Lung (tissue), 12 donors: ENCODE measurements around the gene AFDN. TPM values are rescaled to one million over a fixed set of nuclear protein-coding genes. Genes with fewer than 3 reads are reported as not detected.

Source experiments
- ATAC-seq: fragments of 200-7000 bp; cut with Tn5 transposase; one replicate; pipeline ENCODE4 v1.9.1; 2020; ENCODE audit warnings: moderate number of reproducible peaks; ENCODE audit not compliant: insufficient read depth, low FRiP score
- DNase-seq, 3 donors: peaks; one replicate each; pipeline ENCODE4 v3.0.0-alpha.2; 2013 to 2017
- H3K27ac ChIP-seq, 2 donors: one replicate each; pipeline ENCODE4 v1.5.1; 2013; ENCODE audit warnings: mild to moderate bottlenecking in 2 of 2, moderate library complexity in 2 of 2, control low read depth in 1 of 2, inconsistent platforms in 1 of 2, low read depth in 1 of 2, low read length in 1 of 2
- H3K27me3 ChIP-seq, 3 donors: one replicate each; pipeline ENCODE4 v1.5.1; 2013; ENCODE audit warnings: low read length in 2 of 3; ENCODE audit not compliant: control insufficient read depth in 3 of 3, insufficient read depth in 3 of 3
- H3K36me3 ChIP-seq, 4 donors: one replicate each; pipeline ENCODE4 v1.5.1; 2013; ENCODE audit warnings: low read length in 4 of 4, mild to moderate bottlenecking in 1 of 4, moderate library complexity in 1 of 4; ENCODE audit not compliant: control insufficient read depth in 4 of 4, insufficient read depth in 4 of 4
- H3K4me1 ChIP-seq, 5 donors: one replicate each; pipeline ENCODE4 v1.5.1; 2013; ENCODE audit warnings: low read length in 5 of 5, mild to moderate bottlenecking in 2 of 5, moderate library complexity in 1 of 5; ENCODE audit not compliant: control insufficient read depth in 5 of 5, insufficient read depth in 5 of 5
- H3K4me3 ChIP-seq: one replicate; pipeline ENCODE4 v1.5.1; 2013; ENCODE audit warnings: mild to moderate bottlenecking, control low read depth, moderate library complexity
- H3K9ac ChIP-seq, 2 donors: one replicate each; pipeline ENCODE4 v1.5.1; 2013; ENCODE audit warnings: low read length in 2 of 2, control low read depth in 1 of 2; ENCODE audit not compliant: insufficient read depth in 1 of 2
- H3K9me3 ChIP-seq, 4 donors: one replicate each; pipeline ENCODE4 v1.5.1; 2013; ENCODE audit warnings: low read length in 3 of 4, mild to moderate bottlenecking in 1 of 4, moderate library complexity in 1 of 4; ENCODE audit not compliant: control insufficient read depth in 4 of 4, insufficient read depth in 3 of 4
- CTCF ChIP-seq: IDR thresholded peaks from 2 replicates; pipeline ENCODE4 v1.5.1; 2012; ENCODE audit warnings: mild to moderate bottlenecking; ENCODE audit errors: control extremely low read depth, extremely low read depth
- WGBS, 2 donors: extraction: QIAGEN DNeasy Blood & Tissue Kit; methylation state at CpG; one replicate each; pipeline ENCODE4 v1.1.7; 2013; 5-methylcytosine and 5-hydroxymethylcytosine counted together
- polyA plus RNA-seq, 2 donors: library from polyadenylated mRNA; stranded (reverse); fragments of 200-250 nt; gene quantifications; one replicate each; pipeline ENCODE4 v1.2.1, GENCODE V29; 2013
- total RNA-seq, 2 donors: library from RNA; depleted of rRNA in 1 of 2; stranded (reverse); fragments of >200 nt in 1 of 2; gene quantifications; one replicate each; pipeline ENCODE4 v1.2.1, GENCODE V29; 2014 to 2021
- donor health status: control.
- donor health status: control.
- donor health status: Bipolar disorder and iron deficiency.
- donor health status: healthy.
- donor health status: DM: yes; HTN: yes; CAD: no.

The AFDN gene
- total and polyA plus RNA-seq, 4 donors = 47.6 to 407 (median 117) TPM

GRCh38 chr6:167993831-167994230, 167.1 kb downstream of the AFDN start:
- peaks cover 0 to 2% (median 0%) of the 10 kb centered on the region in 4 donors for H3K9me3 ChIP-seq
- no peak overlapping the region for H3K4me3 ChIP-seq
- no peak for TF ChIP-seq CTCF
- no peak for ATAC-seq
- peaks cover 0 to 5% (median 0%) of the 10 kb centered on the region in 4 donors for H3K36me3 ChIP-seq
- 83 to 86% methylated on average over 11 of the region's 11 CpGs for WGBS, 2 donors
- H3K9ac ChIP-seq = no peak overlapping the region
- H3K4me1 ChIP-seq = peaks cover 0 to 4% (median 0%) of the 10 kb centered on the region in 5 donors
- H3K27ac ChIP-seq = no peak overlapping the region
- no peak for DNase-seq
- H3K27me3 ChIP-seq = no peaks in the 10 kb centered on the region

GRCh38 chr6:167995302-167995701, 168.6 kb downstream of the AFDN start:
- WGBS, 2 donors = 93 to 94% methylated on average over 12 of the region's 12 CpGs
- no peak overlapping the region for H3K27ac ChIP-seq
- no peak overlapping the region for H3K4me3 ChIP-seq
- H3K9ac ChIP-seq = no peak overlapping the region
- peaks cover 0 to 2% (median 0%) of the 10 kb centered on the region in 4 donors for H3K9me3 ChIP-seq
- DNase-seq (no peak), ATAC-seq (no peak)
- peaks cover 0 to 5% (median 0%) of the 10 kb centered on the region in 4 donors for H3K36me3 ChIP-seq
- peaks cover 0 to 4% (median 0%) of the 10 kb centered on the region in 5 donors for H3K4me1 ChIP-seq
- H3K27me3 ChIP-seq = no peaks in the 10 kb centered on the region
- TF ChIP-seq CTCF = no peak

- Histone ChIP-seq H3K36me3 (peaks cover 0 to 5% (median 0%) of the 10 kb centered on the region in 4 donors), H3K27ac (no peak overlapping the region), H3K27me3 (no peaks in the 10 kb centered on the region), H3K9ac (no peak overlapping the region), H3K4me3 (no peak overlapping the region), H3K4me1 (peaks cover 0 to 4% (median 0%) of the 10 kb centered on the region in 5 donors), H3K9me3 (peaks cover 0 to 2% (median 0%) of the 10 kb centered on the region in 4 donors)
- no peak for TF ChIP-seq CTCF
- WGBS, 2 donors = 95 to 99% methylated on average over 22 of the region's 22 CpGs
- DNase-seq = no peak
- no peak for ATAC-seq
Observed at GRCh38 chr6:167995731-167996151, 169.0 kb downstream of the AFDN start.
